Heart right ventricle (tissue), 16 donors: ENCODE data around the gene SNAP47. TPM values are rescaled to one million over a fixed set of nuclear protein-coding genes. Genes with fewer than 3 reads are reported as not detected.

Experiments used
- ATAC-seq, 8 donors: fragments of 200-7000 bp; cut with Tn5 transposase; one replicate each; pipeline ENCODE4 v1.9.1; 2020; ENCODE audit warnings: mild to moderate bottlenecking in 8 of 8, moderate library complexity in 8 of 8, moderate number of reproducible peaks in 1 of 8
- DNase-seq, 2 donors: peaks; one replicate each; pipeline ENCODE4 v3.0.0-alpha.2; 2020
- H3K27ac ChIP-seq, 10 donors: fragments of 200-600 bp; sonication (generic) in 2 of 10; one replicate each; pipeline versions ENCODE4 v1.5.0 to v1.8.0; 2020 to 2022; ENCODE audit warnings: mild to moderate bottlenecking in 3 of 10
- H3K27me3 ChIP-seq, 7 donors: fragments of 200-600 bp; one replicate each; pipeline ENCODE4 v1.8.0; 2021 to 2022; ENCODE audit warnings: mild to moderate bottlenecking in 2 of 7
- H3K36me3 ChIP-seq, 9 donors: fragments of 200-600 bp; sonication (generic) in 1 of 9; one replicate each; pipeline versions ENCODE4 v1.5.0 to v1.8.0; 2020 to 2022; ENCODE audit warnings: mild to moderate bottlenecking in 2 of 9
- H3K4me1 ChIP-seq, 9 donors: fragments of 200-600 bp; sonication (generic) in 1 of 9; one replicate each; pipeline versions ENCODE4 v1.5.0 to v1.8.0; 2020 to 2022; ENCODE audit warnings: mild to moderate bottlenecking in 4 of 9
- H3K4me3 ChIP-seq, 10 donors: fragments of 200-600 bp; sonication (generic) in 2 of 10; one replicate each; pipeline versions ENCODE4 v1.5.0 to v1.8.0; 2020 to 2022; ENCODE audit warnings: mild to moderate bottlenecking in 7 of 10, moderate library complexity in 2 of 10
- H3K9me3 ChIP-seq, 11 donors: fragments of 200-600 bp in 10 of 11; sonication (generic) in 2 of 11; one replicate each; pipeline versions ENCODE4 v1.5.0 to v1.8.0; 2013 to 2022; ENCODE audit warnings: mild to moderate bottlenecking in 2 of 11, control low read depth in 1 of 11, moderate library complexity in 1 of 11
- WGBS, 2 donors: extraction: QIAGEN DNeasy Blood & Tissue Kit; methylation state at CpG; one replicate each; pipeline ENCODE4 v1.1.7; 2013; ENCODE audit warnings: inconsistent platforms in 1 of 2; 5-methylcytosine and 5-hydroxymethylcytosine counted together
- intact Hi-C, 10 donors: fragments of 100-400 bp; cut with DNase I; formaldehyde crosslinking; loops; one replicate each; pipeline versions ENCODE4 v1.11.1 to v1.14.2; 2022
- polyA plus RNA-seq, 2 donors: library from polyadenylated mRNA; stranded (reverse); fragments of 200-250 nt; gene quantifications; one replicate each; pipeline ENCODE4 v1.2.3, GENCODE V29; 2013
- total RNA-seq, 10 donors: library from RNA; stranded (reverse); fragmentation: NEBNext Ultra II Directional in 3 of 10; extraction: Animal tissue kit (Norgen Biotek cat#: 25700) in 3 of 10; gene quantifications; one replicate each; pipeline versions ENCODE4 v1.2.1 to v1.2.4, GENCODE V29; 2021 to 2023
- TF ChIP-seq, protein P1 (sequence below), 9 donors: fragments of 200-600 bp; sonication (generic) in 2 of 9; IDR thresholded peaks; one replicate each; pipeline versions ENCODE4 v1.5.0 to v1.8.0; 2021 to 2022; ENCODE audit warnings: antibody characterized with exemption in 9 of 9, mild to moderate bottlenecking in 5 of 9, moderate library complexity in 1 of 9
- donor health status: Arrhythmogenic right ventricular cardiomyopathy.
- donor health status: ischemic (EF 13 %, LVEDD 7.1; RV severe dilation, severe dysfunction).
- donor health status: healthy with polysubstance abuse.
- donor health status: DM: no; HTN: yes; CAD: no.
- donor health status: DM: no; HTN: no; CAD: no.
- donor health status: ischemic (EF 25% LVEDD 6.9; RV normal size, moderate dysfunction).
- donor health status: ischemic (EF 25% LVEDD 5.7; RV mildly dilated, moderate dysfunction).
- donor health status: healthy.
- donor health status: DM: yes; HTN: yes; CAD: no.
- donor health status: Ischemic cardiomyopathy.
- donor health status: ischemic (EF 35%, LVEDD 5.7; RV mildly dilated, moderate dysfunction).
- donor health status: nonischemic (EF 11% LVEDD 7.7; RV severe dilation, severe dysfunction).
- donor health status: DM: yes; HTN: yes; CAD: no.
- donor health status: PGD.
- donor health status: ischemic (EF 29% LVEDD 5.4; RV normal size, mild dysfunction).
- donor health status: nonischemic (EF 23%, LVEDD 6.1; RV moderate dilation, normal function).

SNAP47 gene
- total and polyA plus RNA-seq, 12 donors: 18.4 to 102 (median 49.7) TPM

GRCh38 chr1:227761621-227762230, 26.5 kb downstream of the SNAP47 start:
- Histone ChIP-seq H3K27me3 (no peaks in the 10 kb centered on the region), H3K36me3 (peaks cover 0 to 63% (median 4%) of the 10 kb centered on the region in 9 donors), H3K9me3 (no peaks in the 10 kb centered on the region), H3K4me1 (peaks cover 13 to 70% (median 53%) of the 10 kb centered on the region in 9 donors), H3K4me3 (no peak overlapping the region), H3K27ac (peak overlapping the region in 8 of 10 donors; percentile 5 to 91 (median 63))
- DNase-seq: no peak
- intact Hi-C loops: loop anchor here (1.0 to 10.0 kb wide), 5 partner anchors 185 to 279 kb away; partner anchors contain the start of gene WNT9A (in 6 of the 10)
- WGBS, 2 donors: 86 to 87% methylated on average over 17 of the region's 17 CpGs
- TF ChIP-seq, protein P1, sequence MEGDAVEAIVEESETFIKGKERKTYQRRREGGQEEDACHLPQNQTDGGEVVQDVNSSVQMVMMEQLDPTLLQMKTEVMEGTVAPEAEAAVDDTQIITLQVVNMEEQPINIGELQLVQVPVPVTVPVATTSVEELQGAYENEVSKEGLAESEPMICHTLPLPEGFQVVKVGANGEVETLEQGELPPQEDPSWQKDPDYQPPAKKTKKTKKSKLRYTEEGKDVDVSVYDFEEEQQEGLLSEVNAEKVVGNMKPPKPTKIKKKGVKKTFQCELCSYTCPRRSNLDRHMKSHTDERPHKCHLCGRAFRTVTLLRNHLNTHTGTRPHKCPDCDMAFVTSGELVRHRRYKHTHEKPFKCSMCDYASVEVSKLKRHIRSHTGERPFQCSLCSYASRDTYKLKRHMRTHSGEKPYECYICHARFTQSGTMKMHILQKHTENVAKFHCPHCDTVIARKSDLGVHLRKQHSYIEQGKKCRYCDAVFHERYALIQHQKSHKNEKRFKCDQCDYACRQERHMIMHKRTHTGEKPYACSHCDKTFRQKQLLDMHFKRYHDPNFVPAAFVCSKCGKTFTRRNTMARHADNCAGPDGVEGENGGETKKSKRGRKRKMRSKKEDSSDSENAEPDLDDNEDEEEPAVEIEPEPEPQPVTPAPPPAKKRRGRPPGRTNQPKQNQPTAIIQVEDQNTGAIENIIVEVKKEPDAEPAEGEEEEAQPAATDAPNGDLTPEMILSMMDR (IDR thresholded peaks at IDR 0.05): no peak
- ATAC-seq: no peak

DNA sequence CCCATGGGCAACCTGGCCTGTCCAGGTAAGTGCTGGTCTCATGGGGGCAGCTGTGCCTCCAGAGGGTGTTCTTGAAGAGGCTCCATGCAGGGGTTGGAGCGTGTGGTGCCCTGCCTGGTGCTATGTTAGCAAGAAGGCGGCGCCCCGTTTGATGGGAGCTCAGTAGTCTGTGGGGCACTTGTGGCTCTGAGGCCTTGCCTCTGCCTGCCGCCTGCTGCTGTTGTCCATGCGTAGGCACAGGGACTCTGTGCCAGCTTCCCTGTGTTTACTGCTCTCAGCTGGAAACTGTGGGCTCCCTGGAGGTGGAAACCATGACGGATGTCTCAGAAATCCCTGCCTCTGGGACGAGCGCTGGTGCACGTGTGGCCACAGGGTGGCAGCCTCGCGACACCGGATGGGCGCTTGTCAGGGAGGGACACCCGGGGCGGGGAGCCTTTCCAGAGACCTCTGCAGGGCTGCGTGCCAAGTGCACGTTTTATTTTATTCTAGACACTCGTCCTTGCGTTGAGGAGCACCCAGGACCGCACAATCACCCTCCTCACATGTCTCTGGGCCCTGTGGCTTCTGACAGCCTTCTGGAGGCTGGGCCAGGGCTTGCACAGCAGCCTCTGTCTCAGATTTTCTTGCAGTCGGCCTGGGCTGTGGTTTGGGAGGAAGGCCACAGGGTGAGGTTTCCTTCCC, 27.1 kb downstream of the SNAP47 start:
- WGBS, 2 donors: 17 to 18% methylated on average over 21 to 22 of the region's 22 CpGs
- intact Hi-C loops: loop anchor here (1.0 to 10.0 kb wide), 5 partner anchors 184 to 280 kb away; partner anchors contain the start of gene WNT9A (in 6 of the 10)
- peak; percentile 81 to 89 (median 84) for ATAC-seq
- peaks cover 11 to 69% (median 54%) of the 10 kb centered on the region in 9 donors for H3K4me1 ChIP-seq
- H3K9me3 ChIP-seq: no peaks in the 10 kb centered on the region
- H3K27ac ChIP-seq: peak overlapping the region in 8 of 10 donors; percentile 5 to 91 (median 63)
- peaks cover 0 to 69% (median 10%) of the 10 kb centered on the region in 9 donors for H3K36me3 ChIP-seq
- H3K27me3 ChIP-seq: no peaks in the 10 kb centered on the region
- peak overlapping the region in 4 of 10 donors; percentile 6 to 34 (median 24) for H3K4me3 ChIP-seq
- DNase-seq: peak; percentile 90
- TF ChIP-seq, protein P1 (IDR thresholded peaks at IDR 0.05): peak; percentile 80 to 97 (median 92)

GRCh38 chr1:227763246-227764018, 28.2 kb downstream of the SNAP47 start:
- Histone ChIP-seq H3K36me3 (peaks cover 0 to 80% (median 21%) of the 10 kb centered on the region in 9 donors), H3K27ac (peak overlapping the region in 8 of 10 donors; percentile 5 to 91 (median 63)), H3K4me1 (peaks cover 11 to 61% (median 46%) of the 10 kb centered on the region in 9 donors), H3K27me3 (no peaks in the 10 kb centered on the region), H3K4me3 (no peak overlapping the region), H3K9me3 (no peaks in the 10 kb centered on the region)
- ATAC-seq (no peak), DNase-seq (no peak)
- TF ChIP-seq, protein P1 (IDR thresholded peaks at IDR 0.05): no peak
- 92 to 95% methylated on average over 16 of the region's 16 CpGs for WGBS, 2 donors
- intact Hi-C loops: loop anchor here in 8 of 10 donors (2.0 to 10.0 kb wide), 4 partner anchors 183 to 281 kb away; partner anchors contain the start of gene WNT9A (in 6 of the 8)

GRCh38 chr1:227764019-227764391, 28.8 kb downstream of the SNAP47 start:
- intact Hi-C loops: loop anchor here in 5 of 10 donors (5.0 to 10.0 kb wide), 3 partner anchors 183 to 282 kb away; partner anchors contain the start of gene WNT9A (in 2 of the 5)
- TF ChIP-seq, protein P1 (IDR thresholded peaks at IDR 0.05): no peak
- Histone ChIP-seq H3K4me3 (no peak overlapping the region), H3K36me3 (peaks cover 0 to 82% (median 26%) of the 10 kb centered on the region in 9 donors), H3K9me3 (no peaks in the 10 kb centered on the region), H3K27me3 (no peaks in the 10 kb centered on the region), H3K27ac (peak overlapping the region in 2 of 10 donors; percentile 28 to 91), H3K4me1 (peaks cover 11 to 56% (median 41%) of the 10 kb centered on the region in 9 donors)
- WGBS, 2 donors: 87 to 88% methylated on average over 7 of the region's 7 CpGs
- DNase-seq: no peak
- ATAC-seq: no peak
